HG03060 (cell line): Measurements from ENCODE around the gene SCN3A.

ENCODE experiments used
- ATAC-seq: cut with Tn5 transposase; IDR thresholded peaks from one replicate; pipeline ENCODE4 v1.9.1; 2021; ENCODE audit warnings: low read depth, moderate number of reproducible peaks; ENCODE audit not compliant: unreplicated experiment

SCN3A gene

GRCh38 chr2:165192729-165193128 lies 11.1 kb downstream of the SCN3A start:
- peak; percentile 24 for ATAC-seq

GRCh38 chr2:165191096-165191728 lies 12.6 kb downstream of the SCN3A start:
- ATAC-seq = no peak

- ATAC-seq = no peak
These were observed 18.2 kb downstream of the SCN3A start for GRCh38 chr2:165185633-165186032.

GRCh38 chr2:165182029-165182428 lies 21.8 kb downstream of the SCN3A start:
- no peak for ATAC-seq

GRCh38 chr2:165176780-165177179 lies 27.1 kb downstream of the SCN3A start:
- ATAC-seq = no peak

GRCh38 chr2:165173215-165173614 lies 30.6 kb downstream of the SCN3A start:
- no peak for ATAC-seq

GRCh38 chr2:165164201-165164600 lies 39.6 kb downstream of the SCN3A start:
- no peak for ATAC-seq

GRCh38 chr2:165163761-165164160 lies 40.1 kb downstream of the SCN3A start:
- ATAC-seq = no peak

- ATAC-seq = no peak
These were observed 41.4 kb downstream of the SCN3A start for GRCh38 chr2:165162466-165162865.

GRCh38 chr2:165161510-165161909 lies 42.3 kb downstream of the SCN3A start:
- ATAC-seq = no peak

GRCh38 chr2:165157160-165157559 lies 46.7 kb downstream of the SCN3A start:
- no peak for ATAC-seq

- ATAC-seq = no peak
These were observed 48.7 kb downstream of the SCN3A start for GRCh38 chr2:165155152-165155551.

- peak; percentile 94 for ATAC-seq
These were observed 54.4 kb downstream of the SCN3A start for GRCh38 chr2:165149439-165149838.

- ATAC-seq = no peak
These were observed 56.4 kb downstream of the SCN3A start for GRCh38 chr2:165147186-165148045.

GRCh38 chr2:165144315-165144714 lies 59.5 kb downstream of the SCN3A start:
- ATAC-seq = no peak

GRCh38 chr2:165141601-165142354 lies 62.1 kb downstream of the SCN3A start:
- no peak for ATAC-seq

- no peak for ATAC-seq
These were observed 77.6 kb downstream of the SCN3A start for GRCh38 chr2:165126244-165126643.

GRCh38 chr2:165122521-165122920 lies 81.3 kb downstream of the SCN3A start:
- ATAC-seq = no peak

- no peak for ATAC-seq
These were observed 82.9 kb downstream of the SCN3A start for GRCh38 chr2:165120740-165121467.

- ATAC-seq = no peak
These were observed 88.6 kb downstream of the SCN3A start for GRCh38 chr2:165115258-165115657.
